GM19193 (cell line): ENCODE data around the gene SIX2.

Experiments
- POLR2A ChIP-seq: IDR thresholded peaks from 4 replicates; pipeline ENCODE4 v1.6.1; 2011; ENCODE audit not compliant: insufficient read depth, insufficient read length; ENCODE audit errors: extremely low read depth

Gene SIX2

GRCh38 chr2:44965684-44966083 lies 43.6 kb downstream of the SIX2 start:
- TF ChIP-seq POLR2A, result no peak

- TF ChIP-seq POLR2A, result no peak
Measured at GRCh38 chr2:44964752-44965236, 44.5 kb downstream of the SIX2 start.

GRCh38 chr2:44962176-44962695 lies 47.0 kb downstream of the SIX2 start:
- TF ChIP-seq POLR2A, result no peak

- no peak for TF ChIP-seq POLR2A
Measured at GRCh38 chr2:44960871-44961270, 48.4 kb downstream of the SIX2 start.

GRCh38 chr2:44959855-44960254 lies 49.4 kb downstream of the SIX2 start:
- no peak for TF ChIP-seq POLR2A

GRCh38 chr2:44957656-44958327 lies 51.5 kb downstream of the SIX2 start:
- no peak for TF ChIP-seq POLR2A

GRCh38 chr2:44956843-44957242 lies 52.4 kb downstream of the SIX2 start:
- TF ChIP-seq POLR2A, result no peak

GRCh38 chr2:44955593-44956392 lies 53.5 kb downstream of the SIX2 start:
- no peak for TF ChIP-seq POLR2A
